ENCODE measurements around the gene TRIO.

TRIO gene

GRCh38 chr5:14264605-14265316 lies 121.6 kb downstream of the TRIO start:
- peak overlapping the region; percentile 30; the same call in 1 of the 2 replicates for H3K4me3 ChIP-seq (ENCODE audit: low read depth, low read length)
- peak; percentile 73 for DNase-seq (ENCODE audit: low read depth)
- peak; percentile 6; the same call in 1 of the 2 replicates for TF ChIP-seq CTCF (IDR thresholded peaks at IDR 0.05; ENCODE audit: control insufficient read depth, extremely low read depth, insufficient read depth)

- no peak overlapping the region for H3K4me3 ChIP-seq (ENCODE audit: low read depth, low read length)
- no peak for DNase-seq (ENCODE audit: low read depth)
- no peak for TF ChIP-seq CTCF (IDR thresholded peaks at IDR 0.05; ENCODE audit: control insufficient read depth, extremely low read depth, insufficient read depth)
Measured at GRCh38 chr5:14265570-14265969, 122.4 kb downstream of the TRIO start.

DNA sequence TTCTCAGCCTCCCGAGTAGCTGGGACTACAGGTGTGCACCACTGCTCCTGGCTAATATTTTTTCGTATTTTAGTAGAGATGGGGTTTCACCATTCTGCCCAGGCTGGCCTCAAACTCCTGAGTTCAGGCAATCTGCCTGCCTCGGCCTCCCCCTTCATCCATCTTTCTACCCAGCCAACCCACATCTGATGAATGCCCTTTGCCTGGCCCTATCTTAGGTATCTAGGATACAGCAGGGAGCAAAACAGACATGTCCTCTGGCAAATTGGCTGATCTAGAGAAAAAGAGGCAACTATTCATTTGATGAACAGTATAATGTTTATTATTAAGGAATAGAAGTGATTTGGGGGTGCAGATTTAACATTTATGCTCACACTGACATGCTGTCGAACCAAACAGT lies 123.0 kb downstream of the TRIO start:
- no peak for TF ChIP-seq CTCF (IDR thresholded peaks at IDR 0.05; ENCODE audit: control insufficient read depth, extremely low read depth, insufficient read depth)
- no peak overlapping the region for H3K4me3 ChIP-seq (ENCODE audit: low read depth, low read length)
- no peak for DNase-seq (ENCODE audit: low read depth)

DNA sequence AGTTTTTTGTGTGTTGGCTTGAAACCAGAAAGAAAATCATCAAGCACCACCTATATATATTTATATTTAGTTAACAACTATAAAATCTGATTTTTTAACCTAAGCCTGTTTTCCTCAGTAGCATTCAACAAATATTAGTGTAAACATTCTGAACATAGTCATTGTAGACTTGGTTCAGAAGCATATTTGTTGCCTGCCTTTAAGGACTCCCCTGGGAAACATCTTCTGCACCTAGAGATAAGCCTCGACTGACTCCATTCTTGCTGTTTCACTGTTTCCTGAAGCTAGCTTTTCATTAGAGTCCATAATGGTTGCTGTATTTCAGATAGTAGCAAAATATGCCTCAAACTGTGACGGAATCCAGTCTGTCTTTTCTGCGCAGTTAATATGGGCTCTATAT lies 123.5 kb downstream of the TRIO start:
- H3K4me3 ChIP-seq (ENCODE audit: low read depth, low read length): no peak overlapping the region
- no peak for TF ChIP-seq CTCF (IDR thresholded peaks at IDR 0.05; ENCODE audit: control insufficient read depth, extremely low read depth, insufficient read depth)
- DNase-seq (ENCODE audit: low read depth): no peak

DNA sequence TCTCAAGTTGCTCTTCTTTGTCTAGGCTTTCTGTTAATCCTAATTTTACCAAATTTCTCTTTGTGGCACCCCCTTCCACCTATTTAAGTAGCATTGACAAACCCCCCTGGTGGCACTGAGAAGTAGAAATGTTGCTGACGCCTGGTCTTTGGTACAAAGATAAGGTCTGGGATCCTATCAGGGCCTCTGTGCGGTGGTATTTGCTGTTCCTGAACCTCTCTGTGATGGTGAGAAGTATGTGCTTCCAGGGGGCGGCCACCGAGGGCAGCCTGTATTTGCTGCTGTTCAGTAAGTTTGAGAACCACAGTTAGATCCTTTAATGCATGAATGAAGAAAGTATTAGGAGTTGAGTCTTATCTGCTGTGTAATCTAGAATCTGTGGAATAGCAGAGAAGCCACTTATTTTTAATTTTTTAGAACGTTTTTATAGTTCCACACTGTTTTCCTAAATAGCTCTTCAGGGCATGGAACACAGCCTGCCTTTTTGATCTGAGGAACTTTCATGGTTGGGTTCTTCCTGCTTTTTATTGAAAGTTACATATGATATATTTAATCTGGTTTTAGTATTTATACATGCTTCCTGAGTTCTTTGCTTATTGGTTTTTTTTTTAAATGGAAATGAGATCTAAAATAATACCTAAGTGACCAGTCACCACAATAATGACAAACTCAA lies 124.2 kb downstream of the TRIO start:
- H3K4me3 ChIP-seq (ENCODE audit: low read depth, low read length): no peak overlapping the region
- no peak for TF ChIP-seq CTCF (IDR thresholded peaks at IDR 0.05; ENCODE audit: control insufficient read depth, extremely low read depth, insufficient read depth)
- no peak for DNase-seq (ENCODE audit: low read depth)

GRCh38 chr5:14267991-14268708 lies 125.0 kb downstream of the TRIO start:
- TF ChIP-seq CTCF (IDR thresholded peaks at IDR 0.05; ENCODE audit: control insufficient read depth, extremely low read depth, insufficient read depth): no peak
- H3K4me3 ChIP-seq (ENCODE audit: low read depth, low read length): no peak overlapping the region
- no peak for DNase-seq (ENCODE audit: low read depth)
